GM19043 (cell line): ENCODE results near the gene SORCS3.

Experiments
- ATAC-seq: cut with Tn5 transposase; IDR thresholded peaks from one replicate; pipeline ENCODE4 v1.9.1; 2021; ENCODE audit warnings: low read depth; ENCODE audit not compliant: unreplicated experiment

Gene SORCS3

GRCh38 chr10:105237685-105238084 is 596.6 kb downstream of the SORCS3 start:
- no peak for ATAC-seq

GRCh38 chr10:105239311-105240219 is 598.5 kb downstream of the SORCS3 start:
- no peak for ATAC-seq

- no peak for ATAC-seq
Observed at GRCh38 chr10:105241254-105241653, 600.2 kb downstream of the SORCS3 start.

GRCh38 chr10:105243381-105243780 is 602.3 kb downstream of the SORCS3 start:
- ATAC-seq, result no peak

GRCh38 chr10:105243825-105244224 is 602.7 kb downstream of the SORCS3 start:
- ATAC-seq, result no peak

GRCh38 chr10:105247831-105248499 is 606.9 kb downstream of the SORCS3 start:
- no peak for ATAC-seq

GRCh38 chr10:105252911-105253310 is 611.8 kb downstream of the SORCS3 start:
- no peak for ATAC-seq

- ATAC-seq, result no peak
Observed at GRCh38 chr10:105253515-105254212, 612.6 kb downstream of the SORCS3 start.

- ATAC-seq, result no peak
Observed at GRCh38 chr10:105258036-105258673, 617.1 kb downstream of the SORCS3 start.

GRCh38 chr10:105258674-105259065 is 617.6 kb downstream of the SORCS3 start:
- ATAC-seq, result no peak

GRCh38 chr10:105259201-105259600 is 618.1 kb downstream of the SORCS3 start:
- ATAC-seq, result no peak

- ATAC-seq, result no peak
Observed at GRCh38 chr10:105262666-105263065, 621.6 kb downstream of the SORCS3 start.

- ATAC-seq, result no peak
Observed at GRCh38 chr10:105266966-105267539, 626.0 kb downstream of the SORCS3 start.

GRCh38 chr10:105268961-105269360 is 627.9 kb downstream of the SORCS3 start:
- no peak for ATAC-seq

GRCh38 chr10:105269689-105270088 is 628.6 kb downstream of the SORCS3 start:
- no peak for ATAC-seq

GRCh38 chr10:105274556-105275070 is 633.5 kb downstream of the SORCS3 start:
- no peak for ATAC-seq

- no peak for ATAC-seq
Observed at GRCh38 chr10:105278439-105278838, 637.3 kb downstream of the SORCS3 start.

GRCh38 chr10:105279101-105279500 is 638.0 kb downstream of the SORCS3 start:
- no peak for ATAC-seq

GRCh38 chr10:105280895-105281294 is 639.8 kb downstream of the SORCS3 start:
- ATAC-seq, result no peak
